ENCODE data around the gene CFAP100.

The CFAP100 gene

GRCh38 chr3:126424039-126424717, 29.5 kb downstream of the CFAP100 start:
- DNase-seq, result no peak

- no peak for DNase-seq
Observed at GRCh38 chr3:126424751-126425150, 30.0 kb downstream of the CFAP100 start.

- no peak for DNase-seq
Observed at GRCh38 chr3:126431103-126431534, 36.4 kb downstream of the CFAP100 start.

- DNase-seq, result no peak
Observed at GRCh38 chr3:126432361-126433104, 37.8 kb downstream of the CFAP100 start.

GRCh38 chr3:126433105-126433430, 38.4 kb downstream of the CFAP100 start:
- DNase-seq, result peak; percentile 44

DNA sequence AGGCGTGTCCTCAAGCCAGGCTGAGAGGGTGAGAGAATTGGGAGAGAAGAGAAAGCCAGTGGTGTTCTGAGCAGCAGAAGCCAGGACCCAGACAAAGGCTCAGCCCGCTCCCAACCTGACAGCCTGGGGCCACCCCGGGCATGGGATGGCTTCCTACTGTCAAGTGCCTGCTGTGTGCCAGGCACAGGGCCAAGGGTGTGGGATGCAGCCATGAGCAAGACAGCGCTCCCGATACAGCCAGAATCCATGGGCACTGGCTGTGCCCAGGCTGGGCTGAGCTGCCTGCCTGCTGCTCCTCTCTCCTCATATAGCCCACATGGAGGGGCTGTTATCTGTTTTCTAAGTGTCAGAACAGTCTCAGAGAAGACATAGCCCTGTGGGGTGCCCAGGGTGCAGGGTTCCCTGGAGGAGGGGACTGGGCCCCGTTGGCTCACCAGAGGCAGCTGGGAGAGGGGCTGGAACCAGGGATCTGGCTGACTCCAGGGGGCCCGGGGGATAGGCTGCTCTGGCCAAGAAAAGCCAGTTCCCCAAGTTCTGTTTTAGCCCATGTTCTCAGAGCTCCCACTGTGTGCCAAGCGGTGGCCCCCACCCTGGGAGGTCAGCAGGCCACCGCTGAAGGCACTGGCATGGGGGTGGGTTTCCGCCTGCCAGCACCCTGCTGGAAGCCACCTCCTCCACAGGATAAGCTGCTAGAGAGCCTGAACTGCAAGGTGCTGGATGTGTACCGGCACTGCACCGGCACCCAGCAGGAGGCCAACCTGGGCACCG, 39.0 kb downstream of the CFAP100 start:
- DNase-seq, result no peak

- DNase-seq, result peak; percentile 43
Observed at GRCh38 chr3:126434264-126434590, 39.5 kb downstream of the CFAP100 start.

- no peak for DNase-seq
Observed at GRCh38 chr3:126434931-126435411, 40.3 kb downstream of the CFAP100 start.

DNA sequence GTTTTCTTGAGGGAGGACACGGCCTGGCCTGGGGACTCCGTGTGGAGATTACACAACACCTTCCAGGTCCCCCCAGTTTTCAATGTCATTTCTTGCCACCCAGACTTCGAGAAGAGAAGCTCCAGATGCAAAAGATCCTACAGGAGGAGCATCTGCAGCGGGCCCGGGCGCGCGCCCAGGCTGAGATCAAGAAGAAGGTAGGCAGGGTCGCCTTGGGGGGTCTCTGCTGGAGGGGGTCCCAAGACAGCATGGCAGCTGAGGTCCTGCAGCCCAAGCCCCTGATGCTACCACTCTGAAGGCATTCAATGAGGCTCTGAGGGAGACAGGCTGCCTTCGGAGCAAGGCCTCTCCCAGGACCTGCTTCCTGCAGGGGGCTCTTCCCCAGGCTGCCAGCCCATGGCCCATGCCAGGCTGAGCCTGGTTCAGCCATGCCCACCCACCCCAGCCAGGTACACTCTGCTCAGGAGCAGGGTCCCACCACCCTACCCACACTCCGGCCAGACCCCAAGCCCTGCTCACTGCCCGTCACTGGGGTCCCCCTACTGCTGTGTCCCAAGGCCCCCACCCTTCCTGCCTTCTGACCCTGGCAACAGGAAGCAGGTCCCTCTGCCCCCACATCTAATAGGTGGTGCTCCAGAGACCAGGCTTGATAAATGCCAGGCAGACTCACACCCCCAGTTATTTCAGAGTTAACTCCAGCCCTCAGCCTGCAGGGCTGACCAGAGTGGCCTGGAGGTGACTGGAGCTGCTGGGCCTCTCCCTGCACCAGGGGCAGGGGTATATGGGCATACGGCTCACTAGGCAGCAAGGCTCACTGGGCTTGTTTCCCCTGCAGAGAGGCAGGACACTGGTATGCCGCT, 41.0 kb downstream of the CFAP100 start:
- DNase-seq, result peak; percentile 45

- no peak for DNase-seq
Observed at GRCh38 chr3:126436826-126437717, 42.4 kb downstream of the CFAP100 start.

- DNase-seq, result no peak
Observed at GRCh38 chr3:126438186-126438585, 43.5 kb downstream of the CFAP100 start.

- no peak for DNase-seq
Observed at GRCh38 chr3:126438746-126439145, 44.0 kb downstream of the CFAP100 start.

DNA sequence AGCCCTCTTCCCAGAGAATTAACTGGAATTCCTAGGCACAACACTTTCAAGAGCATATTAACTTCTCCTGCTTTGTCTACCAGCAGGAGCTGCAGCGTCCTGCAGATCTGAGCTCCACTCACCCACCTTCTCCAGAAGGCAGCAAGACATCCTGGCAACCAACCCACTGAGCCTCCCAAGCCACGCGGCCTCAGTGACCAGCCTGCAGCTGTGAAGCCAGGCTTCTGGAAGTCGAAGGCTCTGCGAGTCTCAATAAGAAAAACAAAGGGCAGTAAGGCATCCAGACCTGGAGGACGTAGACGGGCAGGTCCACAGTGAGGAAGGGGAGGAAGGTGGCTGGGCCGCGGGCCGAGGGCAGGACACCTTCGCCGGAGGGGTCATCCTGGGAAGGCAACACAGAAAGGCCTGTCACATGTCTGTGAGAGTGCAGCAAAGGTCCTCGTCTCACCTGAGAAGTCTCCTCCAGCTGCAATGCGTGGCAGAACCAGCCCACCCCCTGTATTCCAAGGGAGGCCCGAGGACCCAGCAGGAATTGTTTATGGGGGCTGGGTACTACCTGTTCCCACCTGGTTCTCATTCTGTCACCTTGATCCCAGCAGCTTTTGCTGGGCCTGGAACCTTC, 44.7 kb downstream of the CFAP100 start:
- DNase-seq, result no peak

DNA sequence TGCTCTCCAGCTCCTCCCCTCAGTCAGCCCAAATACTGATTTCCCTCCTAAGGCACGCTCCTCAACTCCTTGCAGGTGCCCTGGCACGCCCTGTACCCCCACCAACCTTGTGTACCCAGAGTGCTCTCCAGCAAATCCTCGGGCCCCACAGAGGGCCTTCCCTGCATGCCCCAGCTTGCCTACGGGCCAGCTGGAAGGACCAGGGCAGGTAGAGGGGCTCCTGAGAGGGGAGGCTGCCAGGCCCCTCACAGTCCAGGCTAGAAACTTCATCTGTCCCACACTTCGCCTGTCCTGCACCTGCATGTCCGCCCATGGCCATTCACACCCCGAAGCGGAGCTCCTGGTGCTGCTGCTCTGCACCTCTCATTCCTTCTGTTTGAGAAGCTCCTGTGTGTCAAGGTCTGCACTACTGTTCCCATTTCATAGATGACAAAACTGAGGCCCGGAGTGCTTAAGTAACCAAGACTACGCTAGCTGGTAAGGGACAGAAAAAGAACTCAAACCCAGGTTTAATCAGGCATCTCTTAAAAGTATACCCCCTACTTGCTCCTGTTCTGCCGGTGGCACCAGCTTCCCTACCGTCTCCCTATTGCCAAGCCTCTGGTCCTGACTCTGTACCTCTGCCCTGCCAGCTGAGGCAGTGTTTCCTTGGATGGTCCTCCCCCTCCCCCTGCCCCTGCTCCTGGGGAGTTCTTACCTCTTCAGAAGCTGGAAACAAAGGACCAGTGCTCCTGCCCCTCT, 45.4 kb downstream of the CFAP100 start:
- DNase-seq, result no peak

GRCh38 chr3:126440709-126440995, 45.9 kb downstream of the CFAP100 start:
- DNase-seq, result no peak

GRCh38 chr3:126441256-126441880, 46.7 kb downstream of the CFAP100 start:
- DNase-seq, result peak; percentile 42

- DNase-seq, result no peak
Observed at GRCh38 chr3:126442094-126442855, 47.6 kb downstream of the CFAP100 start.

DNA sequence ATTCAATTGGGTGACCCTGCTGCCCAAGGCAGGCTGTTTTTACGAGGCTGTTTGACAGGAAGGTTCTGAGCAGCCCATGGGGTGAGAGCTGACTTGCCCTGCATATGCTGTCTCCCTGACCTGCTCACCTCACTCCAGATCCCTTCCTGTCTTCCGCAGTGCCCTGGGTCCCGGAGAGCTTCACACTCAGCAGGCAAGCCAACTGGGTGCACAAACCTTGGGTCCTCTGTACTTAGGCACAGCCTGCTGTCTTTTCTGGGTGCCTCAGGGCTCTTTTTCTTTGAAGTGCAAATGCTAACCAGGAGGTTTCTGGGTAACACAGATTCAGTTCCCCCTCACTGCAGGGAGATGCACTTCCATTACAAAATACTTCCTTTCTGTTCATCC, 48.1 kb downstream of the CFAP100 start:
- no peak for DNase-seq

GRCh38 chr3:126445506-126445905, 50.8 kb downstream of the CFAP100 start:
- DNase-seq, result no peak

DNA sequence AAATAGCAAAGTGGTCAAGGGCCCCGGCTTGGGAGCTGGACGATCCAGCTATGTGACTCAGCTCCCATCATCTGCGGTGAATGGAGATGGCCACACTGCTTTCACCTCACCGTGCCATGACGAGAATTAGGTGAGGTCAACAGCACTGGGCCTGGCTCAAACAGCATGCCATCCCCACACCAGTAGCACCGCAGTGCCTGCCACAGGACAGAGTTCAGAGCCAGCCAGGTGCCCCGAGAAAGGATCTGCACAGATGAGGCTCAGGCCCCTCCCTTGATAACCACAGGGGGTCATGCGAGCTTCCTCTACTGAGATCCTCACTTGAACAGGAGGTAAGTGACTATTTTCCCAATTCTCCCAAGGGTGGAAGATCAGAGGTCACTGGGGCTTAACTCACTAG, 51.6 kb downstream of the CFAP100 start:
- DNase-seq, result no peak
